GM12892 (cell line): ENCODE data around the gene TFEB.

ENCODE experiments used
- POLR2A ChIP-seq: IDR thresholded peaks from 2 replicates; pipeline ENCODE4 v1.6.1; 2011; ENCODE audit warnings: low read depth, low read length, control low read depth
- POLR2AphosphoS5 ChIP-seq: IDR thresholded peaks from 2 replicates; pipeline ENCODE4 v1.6.1; 2011; ENCODE audit warnings: low read depth, low read length, control low read depth
- TAF1 ChIP-seq: IDR thresholded peaks from 2 replicates; pipeline ENCODE4 v1.6.1; 2011; ENCODE audit warnings: low read depth, mild to moderate bottlenecking, control low read depth, low read length, borderline replicate concordance

- TF ChIP-seq POLR2A (no peak), POLR2AphosphoS5 (no peak), TAF1 (no peak)
Observed at GRCh38 chr6:41645007-41645618, 90.3 kb downstream of the TFEB start.
